HG02870 (cell line): ENCODE results near the gene CDKN2A.
A peak's percentile ranks its signal among the peaks of the same experiment; 100 is the strongest.

Experiments used
- ATAC-seq: cut with Tn5 transposase; IDR thresholded peaks from one replicate; pipeline ENCODE4 v1.9.1; 2021; ENCODE audit warnings: mild to moderate bottlenecking, moderate library complexity; ENCODE audit not compliant: unreplicated experiment

CDKN2A gene

GRCh38 chr9:21993893-21994555, at the start of gene CDKN2A:
CDKN2A (minus strand) TSS chr9:21994392.
- peak; percentile 32 for ATAC-seq

GRCh38 chr9:22043928-22044327, 49.7 kb upstream of the CDKN2A start:
- no peak for ATAC-seq

GRCh38 chr9:22041775-22042174, 47.6 kb upstream of the CDKN2A start:
- no peak for ATAC-seq

GRCh38 chr9:22041344-22041743, 47.2 kb upstream of the CDKN2A start:
- ATAC-seq = no peak

- ATAC-seq = no peak
Observed at GRCh38 chr9:22040760-22041159, 46.6 kb upstream of the CDKN2A start.

GRCh38 chr9:22039258-22039657, 45.1 kb upstream of the CDKN2A start:
- no peak for ATAC-seq

- no peak for ATAC-seq
Observed at GRCh38 chr9:22037954-22038690, 43.9 kb upstream of the CDKN2A start.

- ATAC-seq = no peak
Observed at GRCh38 chr9:22036866-22037626, 42.9 kb upstream of the CDKN2A start.

GRCh38 chr9:22035591-22036011, 41.4 kb upstream of the CDKN2A start:
- ATAC-seq = no peak

GRCh38 chr9:22033012-22033630, 38.9 kb upstream of the CDKN2A start:
- peak; percentile 52 for ATAC-seq

- ATAC-seq = no peak
Observed at GRCh38 chr9:22031655-22032411, 37.6 kb upstream of the CDKN2A start.

GRCh38 chr9:22030101-22030598, 36.0 kb upstream of the CDKN2A start:
- ATAC-seq = peak; percentile 78

- ATAC-seq = no peak
Observed at GRCh38 chr9:22029231-22029630, 35.0 kb upstream of the CDKN2A start.

GRCh38 chr9:22028394-22028793, 34.2 kb upstream of the CDKN2A start:
- no peak for ATAC-seq

GRCh38 chr9:22026696-22027095, 32.5 kb upstream of the CDKN2A start:
- no peak for ATAC-seq

GRCh38 chr9:22022396-22022795, 28.2 kb upstream of the CDKN2A start:
- ATAC-seq = no peak

GRCh38 chr9:22010866-22011625, 16.9 kb upstream of the CDKN2A start:
- ATAC-seq = no peak

- ATAC-seq = peak; percentile 41
Observed at GRCh38 chr9:22009506-22009867, 15.3 kb upstream of the CDKN2A start.

GRCh38 chr9:22008717-22009505, 14.7 kb upstream of the CDKN2A start, which contains the start of gene CDKN2B:
CDKN2B (minus strand) TSS chr9:22009305; CDS start chr9:22008953, 352 bp downstream.
- ATAC-seq = peak; percentile 86
